NB4 (cell line): ENCODE measurements around the gene CCND1.

Experiments
- DNase-seq: peaks from one replicate; pipeline ENCODE4 v3.0.0; 2010; ENCODE audit warnings: low read depth
- H3K4me3 ChIP-seq: one replicate; pipeline ENCODE4 v1.5.1; 2011; ENCODE audit warnings: mild to moderate bottlenecking, low read depth, low read length, moderate library complexity
- CTCF ChIP-seq: IDR thresholded peaks from one replicate; pipeline ENCODE4 v1.5.1; 2012; ENCODE audit warnings: low read depth, low read length
- MAX ChIP-seq: IDR thresholded peaks from 2 replicates; pipeline ENCODE4 v1.6.1; 2011; ENCODE audit warnings: low read depth, low read length
- MYC ChIP-seq: IDR thresholded peaks from 2 replicates; pipeline ENCODE4 v1.6.1; 2011; ENCODE audit warnings: low read depth, low read length
- POLR2A ChIP-seq: IDR thresholded peaks from 2 replicates; pipeline ENCODE4 v1.6.1; 2011; ENCODE audit warnings: mild to moderate bottlenecking; ENCODE audit not compliant: insufficient read length; ENCODE audit errors: extremely low read depth

Gene CCND1

GRCh38 chr11:69666752-69667536 lies 26.0 kb downstream of the CCND1 start:
- TF ChIP-seq MAX (no peak), MYC (no peak), CTCF (no peak), POLR2A (no peak)
- no peak for DNase-seq
- no peak overlapping the region for H3K4me3 ChIP-seq

- no peak for DNase-seq
- no peak overlapping the region for H3K4me3 ChIP-seq
- TF ChIP-seq MYC: no peak
- no peak for TF ChIP-seq MAX
- no peak for TF ChIP-seq POLR2A
- no peak for TF ChIP-seq CTCF
Observed at GRCh38 chr11:69667619-69668604, 27.0 kb downstream of the CCND1 start.

- no peak overlapping the region for H3K4me3 ChIP-seq
- TF ChIP-seq MYC (no peak), CTCF (no peak), MAX (no peak), POLR2A (no peak)
- DNase-seq: no peak
Observed at GRCh38 chr11:69669486-69669885, 28.5 kb downstream of the CCND1 start.

GRCh38 chr11:69670158-69670845 lies 29.3 kb downstream of the CCND1 start:
- DNase-seq: peak; percentile 86
- H3K4me3 ChIP-seq: no peak overlapping the region
- TF ChIP-seq MYC: peak; percentile 26; the same call in 1 of the 2 replicates
- TF ChIP-seq MAX: peak; percentile 46
- no peak for TF ChIP-seq POLR2A
- peak; percentile 95 for TF ChIP-seq CTCF

GRCh38 chr11:69671734-69672465 lies 30.9 kb downstream of the CCND1 start:
- TF ChIP-seq MAX: no peak
- no peak for TF ChIP-seq POLR2A
- no peak for TF ChIP-seq MYC
- TF ChIP-seq CTCF: no peak
- no peak for DNase-seq
- no peak overlapping the region for H3K4me3 ChIP-seq
